ENCODE data around the gene FAM171A1. TPM values are rescaled to one million over a fixed set of nuclear protein-coding genes. Genes with fewer than 3 reads are reported as not detected.

The FAM171A1 gene
- total and polyA plus RNA-seq, 2 of the 13 experiments (the other 11 are each of a cell fraction or from before 2014, with no cell fraction given), result 21.5 to 34.7 TPM

DNA sequence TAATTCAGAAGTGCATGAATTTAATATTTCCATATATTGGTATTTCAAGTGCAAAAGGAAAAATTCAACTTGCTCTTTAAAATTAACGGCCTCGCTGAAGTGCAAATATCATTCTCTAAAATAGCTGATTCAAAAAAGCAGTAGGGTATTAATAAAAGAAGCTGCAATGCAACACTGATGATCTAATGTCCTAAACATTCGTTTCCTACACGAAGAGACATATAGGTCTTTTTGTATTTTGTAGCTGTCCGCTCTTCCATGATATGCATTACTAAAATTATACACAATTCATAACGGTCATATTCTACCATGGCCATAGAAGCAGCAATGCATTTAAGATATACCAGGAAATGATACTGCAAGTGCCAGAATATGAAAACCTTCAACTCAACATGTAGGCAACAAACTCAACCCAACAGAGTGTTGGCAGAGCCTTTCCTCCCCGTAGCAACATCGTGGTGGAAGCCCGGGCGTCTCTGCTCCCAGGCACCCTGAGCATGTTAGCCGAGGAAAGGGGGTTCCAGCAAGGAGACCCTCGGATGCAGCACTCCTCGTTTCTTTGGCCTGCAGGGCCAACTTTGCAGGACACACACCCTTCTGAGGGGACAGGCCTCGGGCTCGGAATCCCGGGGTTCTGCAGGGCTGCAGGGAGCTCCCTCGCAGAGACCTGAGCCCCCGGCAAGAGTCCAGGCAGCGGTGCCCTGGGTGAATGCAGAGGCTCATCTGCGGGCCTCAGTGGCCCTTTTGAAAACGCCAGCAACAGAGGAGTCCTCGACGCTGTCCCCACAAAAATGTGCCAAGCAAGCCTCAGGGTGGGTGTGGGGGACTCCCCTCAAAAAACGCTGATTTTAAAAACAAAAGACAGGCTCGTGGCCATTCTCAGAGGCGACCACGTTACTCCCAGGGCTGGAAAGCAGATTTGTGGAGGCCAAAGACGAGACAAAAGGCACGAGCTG lies 1.6 kb downstream of the FAM171A1 start (continued):
- TF ChIP-seq ZSCAN5A (CRISPR knock-in tag; IDR thresholded peaks at IDR 0.05; ENCODE audit: borderline replicate concordance) (0 out of 2 replicates have a peak, but pooled peaks have one; percentile 30), TMF1 (CRISPR knock-in tag; IDR thresholded peaks at IDR 0.05; ENCODE audit: low read depth) (no peak), ZNF44 (CRISPR knock-in tag; IDR thresholded peaks at IDR 0.05) (peak; percentile 37; the same call in 1 of the 2 replicates), ZNF501 (CRISPR knock-in tag; IDR thresholded peaks at IDR 0.05) (peak; percentile 52; the same call in 1 of the 2 replicates), ZNF569 (CRISPR knock-in tag; IDR thresholded peaks at IDR 0.05; ENCODE audit: borderline replicate concordance) (no peak), PAF1 (CRISPR knock-in tag; IDR thresholded peaks at IDR 0.05) (no peak), IRF2 (CRISPR knock-in tag; IDR thresholded peaks at IDR 0.05) (no peak), ARID3A (IDR thresholded peaks at IDR 0.05; ENCODE audit: low read depth, low read length) (no peak), ZHX1 (CRISPR knock-in tag; IDR thresholded peaks at IDR 0.05; ENCODE audit: low read depth) (no peak), ZNF580 (CRISPR knock-in tag; IDR thresholded peaks at IDR 0.05; ENCODE audit: borderline replicate concordance, low read depth) (no peak), MLX (CRISPR knock-in tag; IDR thresholded peaks at IDR 0.05) (no peak), HIVEP1 (CRISPR knock-in tag; IDR thresholded peaks at IDR 0.05) (no peak), RAD51 (IDR thresholded peaks at IDR 0.05; ENCODE audit: borderline replicate concordance) (no peak), KAT2B (IDR thresholded peaks at IDR 0.05; ENCODE audit: borderline replicate concordance, low read depth, low read length) (no peak), HDAC6 (IDR thresholded peaks at IDR 0.05; ENCODE audit: low read depth, low read length) (no peak), SRF (IDR thresholded peaks at IDR 0.05; ENCODE audit: low read depth, low read length) (no peak), ZNF576 (CRISPR knock-in tag; IDR thresholded peaks at IDR 0.05) (0 out of 2 replicates have a peak, but pooled peaks have one; percentile 39)
- TF ChIP-seq, protein P1, sequence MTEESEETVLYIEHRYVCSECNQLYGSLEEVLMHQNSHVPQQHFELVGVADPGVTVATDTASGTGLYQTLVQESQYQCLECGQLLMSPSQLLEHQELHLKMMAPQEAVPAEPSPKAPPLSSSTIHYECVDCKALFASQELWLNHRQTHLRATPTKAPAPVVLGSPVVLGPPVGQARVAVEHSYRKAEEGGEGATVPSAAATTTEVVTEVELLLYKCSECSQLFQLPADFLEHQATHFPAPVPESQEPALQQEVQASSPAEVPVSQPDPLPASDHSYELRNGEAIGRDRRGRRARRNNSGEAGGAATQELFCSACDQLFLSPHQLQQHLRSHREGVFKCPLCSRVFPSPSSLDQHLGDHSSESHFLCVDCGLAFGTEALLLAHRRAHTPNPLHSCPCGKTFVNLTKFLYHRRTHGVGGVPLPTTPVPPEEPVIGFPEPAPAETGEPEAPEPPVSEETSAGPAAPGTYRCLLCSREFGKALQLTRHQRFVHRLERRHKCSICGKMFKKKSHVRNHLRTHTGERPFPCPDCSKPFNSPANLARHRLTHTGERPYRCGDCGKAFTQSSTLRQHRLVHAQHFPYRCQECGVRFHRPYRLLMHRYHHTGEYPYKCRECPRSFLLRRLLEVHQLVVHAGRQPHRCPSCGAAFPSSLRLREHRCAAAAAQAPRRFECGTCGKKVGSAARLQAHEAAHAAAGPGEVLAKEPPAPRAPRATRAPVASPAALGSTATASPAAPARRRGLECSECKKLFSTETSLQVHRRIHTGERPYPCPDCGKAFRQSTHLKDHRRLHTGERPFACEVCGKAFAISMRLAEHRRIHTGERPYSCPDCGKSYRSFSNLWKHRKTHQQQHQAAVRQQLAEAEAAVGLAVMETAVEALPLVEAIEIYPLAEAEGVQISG (CRISPR knock-in tag; IDR thresholded peaks at IDR 0.05), result no peak
